Measurements from ENCODE around the gene AJUBA.

DNA sequence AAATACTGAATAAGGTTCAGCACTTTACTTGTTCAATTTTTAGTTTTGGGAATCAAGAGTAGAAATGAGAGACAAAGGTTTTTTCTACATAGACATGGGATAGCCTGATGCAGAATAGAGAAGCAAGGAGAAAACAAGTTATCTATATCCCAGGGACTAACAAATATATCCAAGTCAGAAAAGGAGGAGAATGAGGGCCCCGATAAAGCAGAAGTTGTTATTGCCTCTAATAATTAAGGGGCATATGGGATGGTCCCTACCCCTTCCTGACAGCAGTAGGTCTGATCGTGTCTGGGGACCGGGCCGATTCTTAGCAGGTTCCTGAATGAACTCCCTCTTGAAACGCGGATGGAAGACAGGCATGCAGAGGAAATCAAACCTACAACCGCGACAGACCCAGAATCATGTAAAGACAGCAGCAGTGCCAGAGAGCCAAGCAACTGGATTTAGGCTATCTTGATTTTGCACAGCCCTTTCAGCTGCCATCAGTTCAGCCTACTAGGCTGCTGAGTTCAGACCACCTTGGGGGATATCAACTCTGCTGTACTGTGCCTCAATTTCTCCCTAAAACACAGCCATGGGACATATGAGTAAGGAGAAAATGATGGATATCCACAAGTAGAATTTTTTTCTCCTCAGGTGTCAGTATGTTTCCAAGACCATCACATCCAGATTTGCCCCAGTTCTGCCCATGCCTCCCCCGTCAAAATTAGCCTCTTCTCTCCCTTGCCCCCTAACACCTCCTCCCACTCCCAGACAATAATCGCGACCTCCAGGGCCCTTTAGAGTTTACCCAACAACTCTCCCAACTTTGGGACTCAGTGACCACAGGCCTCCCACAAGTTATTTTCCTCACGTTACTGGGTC lies 53.9 kb downstream of the AJUBA start:
- TF ChIP-seq, protein P1, sequence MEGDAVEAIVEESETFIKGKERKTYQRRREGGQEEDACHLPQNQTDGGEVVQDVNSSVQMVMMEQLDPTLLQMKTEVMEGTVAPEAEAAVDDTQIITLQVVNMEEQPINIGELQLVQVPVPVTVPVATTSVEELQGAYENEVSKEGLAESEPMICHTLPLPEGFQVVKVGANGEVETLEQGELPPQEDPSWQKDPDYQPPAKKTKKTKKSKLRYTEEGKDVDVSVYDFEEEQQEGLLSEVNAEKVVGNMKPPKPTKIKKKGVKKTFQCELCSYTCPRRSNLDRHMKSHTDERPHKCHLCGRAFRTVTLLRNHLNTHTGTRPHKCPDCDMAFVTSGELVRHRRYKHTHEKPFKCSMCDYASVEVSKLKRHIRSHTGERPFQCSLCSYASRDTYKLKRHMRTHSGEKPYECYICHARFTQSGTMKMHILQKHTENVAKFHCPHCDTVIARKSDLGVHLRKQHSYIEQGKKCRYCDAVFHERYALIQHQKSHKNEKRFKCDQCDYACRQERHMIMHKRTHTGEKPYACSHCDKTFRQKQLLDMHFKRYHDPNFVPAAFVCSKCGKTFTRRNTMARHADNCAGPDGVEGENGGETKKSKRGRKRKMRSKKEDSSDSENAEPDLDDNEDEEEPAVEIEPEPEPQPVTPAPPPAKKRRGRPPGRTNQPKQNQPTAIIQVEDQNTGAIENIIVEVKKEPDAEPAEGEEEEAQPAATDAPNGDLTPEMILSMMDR (IDR thresholded peaks at IDR 0.05; ENCODE audit: borderline replicate concordance, extremely low read depth, low read length, poor library complexity, severe bottlenecking) = no peak
- no peak for TF ChIP-seq EZH2 (IDR thresholded peaks at IDR 0.05; ENCODE audit: borderline replicate concordance, low read depth, low read length, severe bottlenecking)
